Activated CD4-positive, CD25-positive, alpha-beta regulatory T cell treated with anti-CD3 and anti-CD28 coated beads, Interleukin-2, amount 50 U/mL, for 24 hours (primary cell): ENCODE data around the gene SHKBP1.
"Not testable (repeated sequence)": the region's sequence is repeated elsewhere in the genome, so short reads cannot be mapped to it uniquely, and the experiment has no call there.

Experiments used
- ATAC-seq, 2 donors: fragments of 150-1000 bp; cut with Tn5 transposase; one replicate each; pipeline ENCODE4 v1.10.0; 2021; ENCODE audit warnings: mild to moderate bottlenecking in 1 of 2, moderate library complexity in 1 of 2

The SHKBP1 gene

DNA sequence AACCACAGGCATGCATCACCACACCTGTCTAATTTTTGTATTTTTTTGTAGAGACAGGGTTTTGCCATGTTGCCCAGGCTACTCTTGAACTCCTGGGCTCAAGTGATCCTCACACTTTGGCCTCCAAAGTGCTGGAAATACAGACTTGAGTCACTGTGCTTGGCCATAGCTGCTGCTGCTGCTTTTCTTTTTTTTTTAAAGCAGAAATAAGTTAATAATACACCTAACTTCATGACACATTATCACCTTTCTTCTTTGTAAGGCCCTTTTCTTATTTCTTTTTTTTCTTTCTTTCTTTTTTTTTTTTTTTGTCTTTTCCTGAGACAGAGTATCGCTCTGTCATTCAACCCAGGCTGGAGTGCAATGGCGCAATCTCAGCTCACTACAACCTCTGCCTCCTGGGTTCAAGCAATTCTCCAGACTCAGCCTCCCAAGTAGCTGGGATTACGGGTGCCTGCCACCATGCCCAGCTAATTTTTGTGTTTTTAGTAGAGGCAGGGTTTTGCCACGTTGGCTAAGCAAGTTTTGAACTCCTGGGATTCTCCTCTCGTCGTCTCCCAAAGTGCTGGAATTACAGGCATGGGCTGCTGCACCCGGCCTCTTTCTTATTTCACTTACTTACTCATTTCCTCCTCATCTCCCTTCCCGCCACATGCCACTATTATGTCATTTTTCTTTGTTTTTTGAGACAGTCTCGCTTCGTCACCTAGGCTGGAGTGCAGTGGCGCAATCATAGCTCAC, 8.7 kb downstream of the SHKBP1 start:
- peak in 1 of 2 donors; percentile 24 for ATAC-seq

DNA sequence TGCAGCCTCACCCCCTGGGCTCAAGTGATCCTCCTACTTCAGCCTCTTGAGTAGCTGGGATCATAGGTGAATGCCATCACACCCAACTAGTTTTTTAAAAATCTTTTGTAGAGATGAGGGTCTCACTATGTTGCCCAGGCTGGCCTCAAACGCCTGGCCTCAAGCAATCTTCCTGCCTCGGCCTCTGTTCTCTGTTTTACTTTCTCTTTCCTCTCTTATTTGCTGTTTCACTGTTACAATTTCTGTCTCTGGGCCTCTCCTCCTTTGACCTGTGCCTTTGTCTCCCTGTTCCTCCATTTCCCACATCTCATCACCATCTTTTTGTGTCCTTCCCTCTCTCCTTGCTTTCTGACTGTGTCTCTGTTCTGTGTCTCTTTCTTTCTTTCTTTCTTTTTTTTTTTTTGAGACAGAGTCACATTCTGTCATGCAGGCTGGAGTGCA, 9.3 kb downstream of the SHKBP1 start:
- no peak for ATAC-seq

DNA sequence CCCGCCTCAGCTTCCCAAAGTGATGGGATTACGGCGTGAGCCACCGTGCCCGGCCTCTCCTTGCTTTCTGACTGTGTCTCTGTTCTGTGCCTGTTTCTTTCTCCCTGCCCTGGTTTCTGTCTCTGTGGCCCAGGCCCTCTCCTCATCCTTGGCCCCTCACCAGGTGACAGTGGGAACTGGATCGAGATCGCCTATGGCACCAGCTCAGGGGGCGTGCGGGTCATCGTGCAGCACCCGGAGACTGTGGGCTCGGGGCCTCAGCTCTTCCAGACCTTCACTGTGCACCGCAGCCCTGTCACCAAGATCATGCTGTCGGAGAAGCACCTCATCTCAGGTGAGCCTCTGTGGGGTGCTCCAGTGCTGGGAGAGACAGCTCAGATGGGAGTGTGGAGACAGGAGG, 9.9 kb downstream of the SHKBP1 start:
- no peak for ATAC-seq

DNA sequence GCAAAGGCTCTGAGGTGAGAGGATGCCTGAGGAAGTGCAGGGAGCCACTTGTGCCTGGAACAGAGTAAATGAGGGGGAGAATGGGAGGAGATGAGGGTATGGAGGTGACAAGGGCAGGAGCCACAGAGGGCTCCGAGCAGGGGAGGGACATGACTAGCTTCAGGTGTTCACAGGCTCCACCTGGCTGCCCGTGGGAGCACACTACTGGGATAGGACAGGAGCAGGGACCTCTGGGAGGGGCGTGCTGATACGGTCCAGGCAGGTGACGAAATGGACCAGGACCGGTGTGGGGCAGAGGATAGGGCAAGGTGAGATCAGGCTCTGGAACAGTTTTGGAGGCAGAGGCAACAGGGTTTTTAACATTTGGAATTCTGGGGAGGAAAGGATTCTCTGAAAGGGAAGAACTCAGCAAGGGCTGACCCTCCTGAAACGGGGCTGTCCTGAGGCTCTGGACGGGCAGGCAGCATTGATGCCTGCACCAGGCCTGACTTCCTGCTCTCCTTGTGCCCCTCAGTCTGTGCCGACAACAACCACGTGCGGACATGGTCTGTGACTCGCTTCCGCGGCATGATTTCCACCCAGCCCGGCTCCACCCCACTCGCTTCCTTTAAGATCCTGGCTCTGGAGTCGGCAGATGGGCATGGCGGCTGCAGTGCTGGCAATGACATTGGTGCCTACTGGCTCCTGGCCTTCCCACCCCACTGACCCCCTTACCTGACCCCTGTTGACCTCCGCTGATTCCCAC, 11.6 kb downstream of the SHKBP1 start:
- no peak for ATAC-seq

DNA sequence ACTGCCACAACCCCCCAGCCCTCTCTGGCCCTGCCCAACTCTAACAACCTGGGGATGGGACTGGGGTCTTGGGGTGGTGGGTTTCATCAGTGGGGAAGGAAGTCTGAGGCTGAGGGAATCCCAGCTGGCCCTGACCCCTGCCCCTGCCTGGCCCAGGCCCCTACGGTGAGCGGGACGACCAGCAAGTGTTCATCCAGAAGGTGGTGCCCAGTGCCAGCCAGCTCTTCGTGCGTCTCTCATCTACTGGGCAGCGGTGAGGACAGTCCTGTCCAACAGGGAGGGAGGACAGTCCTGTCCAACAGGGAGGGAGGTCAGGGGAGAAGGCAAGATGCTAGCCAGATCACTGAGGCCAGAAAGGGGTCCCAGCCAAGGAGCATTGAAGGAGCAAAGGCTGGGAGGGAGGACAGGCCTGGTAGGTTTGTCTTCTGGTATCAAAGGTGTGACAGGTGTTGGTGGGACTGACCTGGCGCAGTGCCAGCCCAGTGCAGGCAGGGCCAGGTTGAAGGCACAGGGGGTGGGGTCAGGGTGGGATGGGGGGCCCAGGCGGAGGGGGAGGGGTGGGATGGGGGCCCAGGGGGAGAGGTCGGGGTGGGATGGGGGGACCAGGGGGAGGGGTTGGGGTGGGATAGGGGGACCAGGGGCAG, 12.4 kb downstream of the SHKBP1 start:
- ATAC-seq: no peak

DNA sequence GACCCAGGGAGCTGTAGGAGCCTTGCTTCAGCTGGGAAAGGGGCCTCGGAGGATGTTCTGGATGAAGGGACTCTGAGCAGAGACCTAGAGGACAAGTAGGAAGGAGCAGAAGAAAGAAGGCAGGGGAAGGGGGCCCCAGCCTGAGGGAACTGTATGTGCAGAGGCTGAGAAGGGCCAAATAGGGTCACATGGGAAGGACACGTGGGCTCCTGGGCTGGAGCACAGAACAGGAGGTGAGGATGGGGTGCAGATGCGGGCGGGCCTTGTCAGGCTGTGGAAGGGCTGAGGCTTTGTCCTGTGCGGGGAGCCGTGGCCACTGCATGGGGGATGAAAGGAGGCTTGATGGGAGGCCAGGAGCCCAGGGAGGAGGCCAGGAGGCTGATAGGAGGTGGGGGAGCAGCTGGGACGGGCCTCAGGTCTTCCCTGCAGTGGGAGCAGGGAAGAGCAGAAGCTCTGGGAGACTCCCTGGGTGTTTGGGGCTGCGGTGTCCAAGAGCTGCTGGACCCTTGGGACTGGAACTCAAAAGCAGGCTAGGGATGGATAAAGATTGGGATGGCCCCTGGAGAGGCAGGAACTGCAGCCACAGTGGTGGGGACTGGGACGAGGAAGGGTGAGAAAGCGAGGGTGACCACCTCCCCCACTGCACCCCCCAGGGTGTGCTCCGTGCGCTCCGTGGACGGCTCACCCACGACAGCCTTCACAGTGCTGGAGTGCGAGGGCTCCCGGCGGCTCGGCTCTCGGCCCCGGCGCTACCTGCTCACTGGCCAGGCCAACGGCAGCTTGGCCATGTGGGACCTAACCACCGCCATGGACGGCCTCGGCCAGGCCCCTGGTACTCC, 13.1 kb downstream of the SHKBP1 start:
- ATAC-seq: no peak

DNA sequence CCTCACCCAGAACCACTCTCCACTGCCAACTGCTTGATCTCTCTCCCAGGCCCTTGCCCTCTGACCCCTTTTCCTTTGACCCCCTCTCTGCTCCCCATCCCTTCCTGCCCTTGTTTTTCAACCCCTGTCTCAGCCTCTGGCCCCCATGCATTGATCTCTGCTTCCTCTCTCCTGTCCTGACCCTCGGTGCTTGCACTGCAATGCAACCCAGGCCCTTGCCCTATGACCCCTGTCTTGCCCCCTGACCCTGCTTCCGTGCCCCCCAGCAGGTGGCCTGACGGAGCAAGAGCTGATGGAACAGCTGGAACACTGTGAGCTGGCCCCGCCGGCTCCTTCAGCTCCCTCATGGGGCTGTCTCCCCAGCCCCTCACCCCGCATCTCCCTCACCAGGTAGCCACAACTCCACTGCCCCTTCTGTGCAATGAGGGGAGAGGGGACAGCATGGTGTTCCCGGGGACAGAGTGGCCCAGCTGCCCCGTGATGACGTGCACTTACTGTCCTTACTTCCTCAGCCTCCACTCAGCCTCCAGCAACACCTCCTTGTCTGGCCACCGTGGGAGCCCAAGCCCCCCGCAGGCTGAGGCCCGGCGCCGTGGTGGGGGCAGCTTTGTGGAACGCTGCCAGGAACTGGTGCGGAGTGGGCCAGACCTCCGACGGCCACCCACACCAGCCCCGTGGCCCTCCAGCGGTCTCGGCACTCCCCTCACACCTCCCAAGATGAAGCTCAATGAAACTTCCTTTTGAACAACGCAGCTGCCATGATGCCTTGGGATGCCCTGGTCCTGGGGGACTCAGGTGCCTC, 14.0 kb downstream of the SHKBP1 start:
- ATAC-seq: no peak

DNA sequence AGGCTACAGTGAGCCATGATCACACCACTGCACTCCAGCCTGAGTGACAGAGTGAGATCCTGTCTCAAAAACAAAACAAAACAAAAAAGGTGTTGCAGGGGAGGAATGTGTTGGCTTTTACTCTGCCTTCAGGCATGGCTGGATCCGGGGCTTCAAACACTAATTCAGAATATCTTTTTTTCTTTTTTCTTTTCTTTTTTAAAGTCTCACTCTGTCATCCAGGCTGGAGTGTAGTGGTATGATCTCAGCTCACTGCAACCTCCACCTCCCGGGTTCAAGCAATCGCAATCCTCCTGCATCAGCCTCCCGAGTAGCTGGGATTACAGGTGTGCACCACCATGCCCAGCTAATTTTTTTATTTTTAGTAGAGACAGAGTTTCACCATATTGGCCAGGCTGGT, 15.1 kb downstream of the SHKBP1 start:
- ATAC-seq: not testable (repeated sequence)

DNA sequence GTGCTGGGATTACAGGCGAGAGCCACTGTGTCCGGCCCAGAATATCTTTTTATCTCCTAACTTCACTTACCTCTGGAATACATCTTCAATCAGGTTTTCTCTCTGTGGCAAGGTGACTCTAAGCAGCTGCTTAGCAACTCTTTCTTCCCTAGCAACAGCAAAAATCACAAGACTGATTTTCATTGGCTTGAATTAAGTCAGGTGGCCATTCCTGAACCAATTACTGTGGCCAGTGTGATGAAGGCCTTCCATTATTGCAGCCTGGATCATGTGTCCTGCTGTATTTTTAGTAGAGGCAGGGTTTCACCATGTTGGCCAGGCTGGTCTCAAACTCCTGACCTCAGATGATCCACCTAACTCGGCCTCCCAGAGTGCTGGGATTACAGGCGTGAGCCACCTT, 15.5 kb downstream of the SHKBP1 start:
- peak in 1 of 2 donors; percentile 69 for ATAC-seq

DNA sequence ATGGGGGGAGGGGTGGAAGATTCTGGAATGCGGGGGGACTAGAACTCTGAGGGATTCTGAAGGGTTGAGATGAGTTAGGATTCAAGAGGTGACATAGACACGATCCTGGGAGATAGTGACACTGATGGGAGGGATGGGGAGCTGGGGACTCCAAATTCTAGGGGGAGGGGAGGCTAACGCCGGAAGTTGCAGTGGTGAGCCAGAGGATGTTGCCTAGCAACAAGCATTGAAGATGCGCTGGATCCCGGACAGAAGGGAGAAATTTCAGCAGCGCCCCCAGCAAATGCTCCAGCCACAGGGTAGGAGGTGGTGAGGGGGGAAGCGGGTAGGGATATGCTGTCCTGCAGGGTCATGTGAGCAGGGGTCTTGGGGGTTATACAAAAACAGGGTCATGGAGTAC, 17.6 kb downstream of the SHKBP1 start:
- no peak for ATAC-seq

DNA sequence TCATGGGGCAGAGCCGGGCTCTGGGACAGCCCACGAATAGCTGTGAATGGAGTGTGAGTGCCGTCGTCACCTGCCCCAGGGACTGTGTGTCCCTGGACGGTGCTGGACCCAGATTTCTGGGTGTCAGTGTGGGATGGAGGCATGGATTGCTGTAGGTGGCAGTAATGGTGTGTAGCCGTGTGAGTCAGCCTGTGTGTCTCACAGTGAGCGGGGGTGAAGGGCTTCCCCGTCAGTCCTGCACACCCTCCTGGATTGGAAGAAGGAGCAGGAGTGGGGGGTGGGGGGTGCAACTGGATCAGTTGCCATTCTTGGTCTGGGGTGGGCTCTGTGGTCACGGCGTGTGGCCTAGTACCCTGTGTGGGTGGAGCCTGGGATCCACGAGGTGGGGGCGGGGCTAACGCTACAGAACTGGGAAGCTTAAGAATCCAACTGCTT, 18.0 kb downstream of the SHKBP1 start:
- ATAC-seq: peak; percentile 14 to 24

DNA sequence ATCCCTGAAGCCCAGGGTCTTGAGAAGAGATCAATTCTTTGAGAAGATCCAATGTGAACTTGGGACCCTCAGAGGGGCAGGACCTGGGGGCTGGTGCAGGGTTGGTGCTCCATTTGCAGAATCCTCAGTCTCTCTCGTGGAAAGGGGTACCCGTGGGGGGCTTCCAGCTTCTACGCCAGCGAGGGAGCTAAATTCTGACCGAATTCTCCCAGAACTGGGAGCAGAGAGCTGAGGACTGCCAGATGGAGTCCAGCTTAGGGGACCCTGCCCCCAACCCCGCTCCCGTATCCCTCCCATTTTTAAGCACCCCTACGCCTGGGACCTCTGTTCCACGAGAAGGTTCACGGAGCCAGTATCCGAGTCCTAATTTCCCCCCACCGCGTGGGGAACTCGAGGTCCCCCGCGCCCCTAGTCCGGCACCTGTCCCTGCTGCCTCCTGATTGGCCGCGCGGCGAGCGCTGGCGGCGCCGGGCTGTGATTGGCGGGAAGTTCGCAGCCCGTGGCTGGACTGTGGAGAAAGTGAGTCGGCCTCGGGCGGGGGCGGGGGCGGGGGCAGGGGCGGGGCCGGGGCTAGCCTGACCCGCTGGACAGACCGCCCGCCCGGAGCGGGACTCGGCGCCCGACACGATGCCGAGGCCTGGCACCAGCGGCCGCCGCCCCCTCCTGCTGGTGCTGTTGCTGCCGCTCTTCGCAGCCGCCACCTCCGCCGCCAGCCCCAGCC, 20.1 kb downstream of the SHKBP1 start:
- ATAC-seq: no peak

DNA sequence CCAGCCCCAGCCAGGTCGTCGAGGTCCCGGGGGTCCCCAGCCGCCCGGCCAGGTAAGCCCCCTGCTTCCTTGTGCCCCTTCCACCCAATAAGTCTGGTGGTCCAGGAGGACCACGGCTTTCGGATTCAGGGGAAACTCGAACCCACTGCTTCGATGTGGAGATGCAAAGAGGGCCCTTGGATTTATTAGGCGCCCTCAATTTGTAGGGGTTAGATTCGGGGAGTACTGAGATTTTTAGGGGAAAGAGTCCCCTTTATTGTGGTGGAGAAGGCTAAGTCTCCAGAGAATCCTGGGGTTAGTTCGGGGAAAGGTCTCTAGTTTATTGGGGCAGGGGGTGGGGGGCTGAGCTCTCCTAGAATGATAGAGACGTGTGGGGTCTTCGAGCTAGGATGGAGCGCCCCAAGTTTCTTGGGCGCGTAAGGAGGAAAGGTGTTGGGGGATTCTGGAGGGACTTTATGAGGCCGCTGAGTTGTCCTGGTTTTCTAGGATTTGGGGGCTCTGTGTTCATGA, 20.7 kb downstream of the SHKBP1 start:
- ATAC-seq: no peak

DNA sequence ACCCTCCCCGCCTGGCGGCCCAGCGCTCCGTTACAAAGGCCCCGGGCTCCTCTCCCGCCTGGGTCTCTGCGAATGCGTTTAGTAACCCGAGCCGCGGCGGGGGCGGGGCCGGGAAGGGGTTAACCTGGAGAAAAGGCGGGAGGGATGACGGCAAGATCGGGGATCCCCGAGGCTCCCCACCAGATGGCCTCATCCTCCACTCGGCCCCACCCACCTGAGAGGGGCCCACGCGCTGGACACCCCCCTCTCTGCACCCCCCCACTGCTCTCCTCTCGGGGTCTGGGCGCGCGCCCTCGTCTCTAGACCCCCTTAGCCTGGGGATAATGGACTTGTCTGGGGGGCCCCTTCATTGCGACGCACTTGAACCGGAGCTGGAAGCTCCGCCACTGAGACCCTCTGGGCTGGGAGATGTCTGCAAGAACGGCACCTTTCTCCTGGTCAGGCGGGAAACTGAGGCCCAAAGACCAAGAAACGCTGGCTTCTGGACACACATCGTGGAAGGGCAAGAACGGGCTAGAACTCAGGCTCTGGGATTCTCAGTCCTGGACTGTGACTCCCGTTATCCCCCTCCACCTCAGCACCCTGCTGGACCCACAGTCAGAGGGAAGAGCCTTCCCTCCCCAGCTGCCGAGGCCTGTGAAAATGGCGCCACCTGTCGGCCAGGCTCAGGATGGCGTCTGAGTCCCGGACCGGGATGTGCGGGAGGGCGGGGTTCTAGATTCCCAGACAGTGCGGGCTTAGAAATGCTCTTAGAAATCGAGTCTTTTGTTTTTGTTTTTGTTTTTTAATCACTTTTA, 21.6 kb downstream of the SHKBP1 start:
- peak; percentile 65 to 73 for ATAC-seq

DNA sequence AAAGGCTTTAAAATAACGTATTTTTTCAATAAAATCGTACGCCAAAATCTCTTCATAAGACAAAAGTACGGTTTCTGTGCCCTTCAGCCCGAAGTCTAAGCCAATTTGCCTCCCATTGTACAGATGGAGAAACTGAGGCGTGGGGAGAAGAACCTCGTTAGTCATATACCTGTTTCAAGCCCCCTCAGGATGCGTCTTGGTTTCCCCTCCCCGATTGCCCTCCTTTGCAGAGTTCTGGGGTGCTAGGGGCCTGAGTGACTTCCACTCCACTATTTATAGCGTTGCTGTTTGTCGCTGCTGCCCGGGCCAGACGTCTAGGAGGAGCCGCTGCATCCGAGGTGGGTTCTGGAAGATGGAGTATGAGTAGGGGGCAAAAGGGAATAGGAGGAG, 22.2 kb downstream of the SHKBP1 start:
- no peak for ATAC-seq

DNA sequence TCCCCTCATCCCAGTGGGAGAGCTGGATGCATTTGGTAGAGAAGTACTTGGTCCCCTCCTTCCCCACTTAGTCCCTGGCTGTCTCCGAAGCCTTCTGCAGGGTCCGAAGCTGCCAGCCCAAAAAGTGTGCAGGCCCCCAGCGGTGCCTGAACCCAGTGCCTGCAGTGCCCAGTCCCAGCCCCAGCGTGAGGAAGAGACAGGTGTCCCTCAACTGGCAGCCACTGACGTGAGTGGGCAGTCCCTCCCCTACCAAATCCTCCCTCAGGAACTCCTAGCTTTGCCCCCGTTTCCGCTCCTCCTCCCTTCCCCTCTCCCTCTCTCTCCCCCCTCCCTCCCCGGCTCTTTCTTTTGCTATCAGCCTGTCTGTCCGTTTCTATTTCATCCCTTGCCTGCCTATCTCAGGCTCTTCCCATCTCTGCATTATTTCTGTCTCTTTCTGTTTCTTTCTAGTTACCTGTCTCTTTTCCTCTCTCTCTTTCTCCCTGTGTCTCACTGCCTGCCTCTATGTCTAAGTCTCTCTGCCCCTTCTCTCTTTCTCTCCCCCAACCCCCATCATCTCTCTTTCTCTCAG, 22.7 kb downstream of the SHKBP1 start:
- ATAC-seq: no peak

DNA sequence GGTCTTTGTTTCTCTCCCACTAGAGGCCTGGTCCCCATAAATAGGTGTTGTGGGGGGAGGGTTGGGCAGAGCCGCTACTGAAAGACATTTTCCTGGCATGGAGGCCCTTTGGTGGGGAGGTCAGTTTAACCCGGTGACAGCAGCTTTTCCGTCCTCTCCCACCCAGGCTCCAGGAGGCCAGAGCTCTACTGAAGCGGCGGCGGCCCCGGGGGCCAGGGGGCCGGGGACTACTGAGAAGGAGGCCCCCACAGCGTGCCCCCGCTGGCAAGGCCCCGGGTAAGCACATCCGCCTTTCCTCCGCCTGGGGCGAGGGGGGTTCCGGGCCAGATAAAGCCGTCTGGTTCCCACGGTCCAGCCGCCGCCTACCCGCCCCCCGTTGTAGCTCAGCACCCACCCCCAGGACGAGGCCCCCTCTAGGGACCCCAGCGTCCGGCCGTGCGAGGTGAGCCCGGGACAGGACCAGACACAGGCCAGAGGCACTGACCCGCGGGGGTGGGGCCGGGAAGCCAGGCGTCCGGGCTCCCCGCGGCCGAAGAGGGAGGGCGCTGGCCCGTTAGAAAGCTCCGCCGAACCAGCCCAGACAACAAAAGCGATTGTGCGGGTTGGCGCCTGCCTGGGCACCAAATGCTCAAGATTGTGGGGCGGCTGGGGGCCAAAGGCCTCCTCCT, 23.4 kb downstream of the SHKBP1 start:
- no peak for ATAC-seq

DNA sequence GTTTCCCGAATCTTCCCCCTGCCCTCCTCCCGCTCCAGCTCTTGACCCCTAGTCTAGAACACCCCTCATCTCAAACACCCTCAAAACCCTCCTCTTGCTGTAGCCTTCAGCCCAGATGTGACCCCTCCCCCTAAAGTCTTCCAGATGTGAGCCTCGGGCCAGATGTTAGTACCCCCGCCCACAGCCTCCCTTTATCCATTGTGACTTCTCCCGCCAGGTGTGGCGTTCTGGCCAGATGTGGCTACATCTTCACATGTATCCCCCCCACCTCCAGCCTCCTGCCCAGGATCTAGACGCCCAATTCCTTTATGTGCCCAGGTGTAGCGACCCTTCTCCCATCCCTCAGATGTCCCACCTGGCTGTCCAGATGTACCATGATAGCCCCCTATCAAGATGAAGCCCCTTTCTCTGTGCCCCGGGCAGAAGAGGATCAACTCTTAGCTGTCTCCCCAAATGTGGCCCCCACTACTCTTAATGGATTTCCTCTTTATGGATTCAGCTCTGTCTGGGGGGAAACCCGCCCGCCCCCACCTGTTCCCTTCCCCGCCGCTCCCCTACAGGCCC, 24.0 kb downstream of the SHKBP1 start:
- no peak for ATAC-seq
